ENCODE measurements around the gene TSPO2. TPM values are rescaled to one million over a fixed set of nuclear protein-coding genes. Genes with fewer than 3 reads are reported as not detected.
A peak's percentile ranks its signal among the peaks of the same experiment; 100 is the strongest.

TSPO2 gene
- total and polyA plus RNA-seq, 2 of the 13 experiments (the other 11 are each of a cell fraction or from before 2014, with no cell fraction given): 0.55 TPM; not detected in 1

GRCh38 chr6:41040940-41041536, 1.2 kb upstream of the TSPO2 start (continued):
- TF ChIP-seq ZNF605 (CRISPR knock-in tag; IDR thresholded peaks at IDR 0.05) (0 out of 2 replicates have a peak, but pooled peaks have one; percentile 12), MYPOP (CRISPR knock-in tag; IDR thresholded peaks at IDR 0.05) (0 out of 2 replicates have a peak, but pooled peaks have one; percentile 40), SALL1 (CRISPR knock-in tag; IDR thresholded peaks at IDR 0.05) (no peak), ZNF737 (CRISPR knock-in tag; IDR thresholded peaks at IDR 0.05; ENCODE audit: borderline replicate concordance) (no peak), ESRRA (CRISPR knock-in tag; IDR thresholded peaks at IDR 0.05; ENCODE audit: low read depth) (0 out of 2 replicates have a peak, but pooled peaks have one; percentile 5), HMGXB3 (CRISPR knock-in tag; IDR thresholded peaks at IDR 0.05; ENCODE audit: borderline replicate concordance) (no peak), ZNF776 (CRISPR knock-in tag; IDR thresholded peaks at IDR 0.05) (no peak), ONECUT2 (CRISPR knock-in tag; IDR thresholded peaks at IDR 0.05) (no peak), ZNF451 (CRISPR knock-in tag; IDR thresholded peaks at IDR 0.05) (no peak), ZNF263 (CRISPR knock-in tag; IDR thresholded peaks at IDR 0.05) (peak; percentile 93), BATF2 (CRISPR knock-in tag; IDR thresholded peaks at IDR 0.05) (no peak), CBX5 (CRISPR knock-in tag; IDR thresholded peaks at IDR 0.05; ENCODE audit: borderline replicate concordance) (peak; percentile 7; the same call in 1 of the 2 replicates), ZNF691 (CRISPR knock-in tag; IDR thresholded peaks at IDR 0.05; ENCODE audit: borderline replicate concordance, low read depth) (no peak), ZNF124 (CRISPR knock-in tag; IDR thresholded peaks at IDR 0.05) (peak; percentile 2; the same call in 1 of the 2 replicates), ZSCAN20 (CRISPR knock-in tag; IDR thresholded peaks at IDR 0.05; ENCODE audit: borderline replicate concordance) (no peak), NRL (CRISPR knock-in tag; IDR thresholded peaks at IDR 0.05; ENCODE audit: borderline replicate concordance) (peak; percentile 64; the same call in 1 of the 2 replicates), SSRP1 (CRISPR knock-in tag; IDR thresholded peaks at IDR 0.05) (peak; percentile 92; the same call in 1 of the 2 replicates), ZNF569 (CRISPR knock-in tag; IDR thresholded peaks at IDR 0.05; ENCODE audit: borderline replicate concordance) (no peak), MXD4 (CRISPR knock-in tag; IDR thresholded peaks at IDR 0.05) (0 out of 2 replicates have a peak, but pooled peaks have one; percentile 1)

Data from HepG2 (cell line).